GM21619 (cell line): ENCODE data around the gene MXRA8.
"Not testable (repeated sequence)": the region's sequence is repeated elsewhere in the genome, so short reads cannot be mapped to it uniquely, and the experiment has no call there.

ENCODE experiments used
- ATAC-seq: cut with Tn5 transposase; IDR thresholded peaks from one replicate; pipeline ENCODE4 v1.9.1; 2021; ENCODE audit not compliant: unreplicated experiment

MXRA8 gene

DNA sequence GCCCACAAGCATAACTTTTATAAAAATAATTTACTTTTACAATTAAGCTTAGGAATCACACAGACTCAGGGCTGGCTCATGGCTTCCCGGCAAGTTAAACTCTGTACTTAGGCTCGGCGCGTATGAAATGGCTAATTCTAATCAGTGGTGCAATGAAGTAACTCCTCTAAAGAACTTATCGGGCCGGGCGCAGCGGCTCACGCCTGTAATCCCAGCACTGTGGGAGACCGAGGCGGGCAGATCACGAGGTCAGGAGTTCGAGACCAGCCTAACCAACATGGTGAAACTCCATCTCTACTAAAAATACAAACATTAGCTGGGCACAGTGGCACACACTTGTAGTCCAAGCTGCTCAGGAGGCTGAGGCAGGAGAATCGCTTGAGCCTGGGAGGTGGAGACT lies 11.7 kb upstream of the MXRA8 start:
- not testable (repeated sequence) for ATAC-seq

GRCh38 chr1:1367315-1367714 lies 9.0 kb upstream of the MXRA8 start:
- ATAC-seq, result no peak

DNA sequence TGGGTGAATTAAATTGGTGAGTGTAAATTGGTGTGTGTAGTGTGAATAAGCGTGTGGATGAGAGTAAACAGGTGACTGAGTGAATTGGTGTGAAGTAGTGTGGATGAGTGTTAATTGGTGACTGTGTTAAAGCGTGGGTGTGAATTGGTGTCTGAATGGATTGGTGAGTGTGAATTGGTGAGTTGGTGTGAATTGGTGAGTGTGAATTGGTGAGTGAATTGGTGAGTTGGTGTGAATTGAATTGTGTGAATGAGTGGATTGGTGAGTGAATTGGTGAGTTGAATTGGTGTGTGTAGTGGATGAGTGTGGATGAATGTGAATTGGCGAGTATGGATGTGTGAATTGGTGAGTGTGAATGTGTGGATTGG lies 8.3 kb upstream of the MXRA8 start:
- no peak for ATAC-seq

GRCh38 chr1:1365875-1366698 lies 7.7 kb upstream of the MXRA8 start:
- ATAC-seq, result no peak

DNA sequence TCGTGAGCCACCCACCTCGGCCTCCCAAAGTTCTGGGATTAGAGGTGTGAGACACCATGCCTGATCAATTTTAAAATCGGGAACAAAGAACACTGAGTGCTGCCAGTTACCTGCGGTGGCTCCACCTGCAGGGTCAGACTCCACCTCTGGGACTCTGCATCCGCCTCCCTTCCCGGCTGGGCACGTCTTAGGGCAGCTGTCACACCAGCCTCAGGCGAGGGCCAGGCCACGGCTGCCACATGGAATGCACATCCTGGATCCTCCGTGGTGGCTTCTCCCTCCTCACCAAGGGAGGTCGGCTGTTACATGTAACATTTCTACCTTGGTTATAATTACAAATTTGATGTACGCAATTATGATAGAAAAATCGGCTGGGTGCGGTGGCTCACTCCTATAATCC lies 5.9 kb upstream of the MXRA8 start:
- ATAC-seq, result no peak

DNA sequence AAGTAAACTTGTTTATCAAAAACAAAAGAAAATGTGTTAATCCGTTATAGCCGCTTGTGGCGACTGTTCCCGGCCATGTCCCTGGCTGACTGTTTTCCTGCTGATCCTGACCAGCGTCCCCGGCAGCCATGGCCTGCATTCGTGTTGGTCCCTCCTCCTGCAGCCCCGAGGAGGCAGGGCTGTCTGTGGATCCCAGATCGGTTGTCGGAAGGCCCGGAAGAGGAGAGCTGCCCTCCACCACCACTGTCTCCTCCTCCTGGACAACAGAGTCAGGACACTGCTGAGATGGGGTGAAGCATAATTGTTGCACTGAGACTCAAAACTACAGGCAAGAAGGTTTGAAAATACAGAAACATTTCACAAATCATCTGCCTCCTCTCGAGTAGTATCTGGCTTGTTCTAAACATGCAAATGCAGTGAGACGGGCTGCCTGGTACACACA lies 3.6 kb upstream of the MXRA8 start:
- no peak for ATAC-seq

- no peak for ATAC-seq
Observed at GRCh38 chr1:1361233-1361981, 3.1 kb upstream of the MXRA8 start.

DNA sequence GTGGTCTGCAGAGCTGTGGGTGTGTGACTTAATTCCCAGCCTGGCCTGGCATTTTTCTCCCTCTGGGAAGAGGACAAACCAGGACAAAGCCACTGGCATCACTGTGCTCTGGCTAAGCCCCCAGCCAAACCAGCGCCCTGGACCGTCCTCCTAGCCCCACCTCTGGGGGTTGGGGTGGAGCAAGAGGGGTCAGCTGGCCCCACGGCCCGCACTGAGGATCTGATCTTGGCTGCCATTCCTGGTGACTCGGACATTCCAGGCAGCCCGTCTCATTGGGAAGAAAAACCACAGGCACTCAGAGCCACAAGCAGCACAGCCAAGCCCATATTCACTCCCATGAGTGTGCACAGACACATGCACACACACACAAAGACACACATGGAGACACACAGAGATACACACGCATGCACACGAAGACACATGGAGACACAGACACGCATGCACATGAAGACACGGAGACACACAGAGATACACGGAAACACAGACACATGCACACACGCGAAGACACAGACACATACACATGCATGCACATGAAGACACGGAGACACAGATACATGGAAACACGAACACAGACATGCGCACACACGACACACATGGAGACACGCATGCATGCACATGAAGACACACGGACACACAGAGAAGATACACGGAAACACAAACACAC lies 2.3 kb upstream of the MXRA8 start:
- no peak for ATAC-seq

DNA sequence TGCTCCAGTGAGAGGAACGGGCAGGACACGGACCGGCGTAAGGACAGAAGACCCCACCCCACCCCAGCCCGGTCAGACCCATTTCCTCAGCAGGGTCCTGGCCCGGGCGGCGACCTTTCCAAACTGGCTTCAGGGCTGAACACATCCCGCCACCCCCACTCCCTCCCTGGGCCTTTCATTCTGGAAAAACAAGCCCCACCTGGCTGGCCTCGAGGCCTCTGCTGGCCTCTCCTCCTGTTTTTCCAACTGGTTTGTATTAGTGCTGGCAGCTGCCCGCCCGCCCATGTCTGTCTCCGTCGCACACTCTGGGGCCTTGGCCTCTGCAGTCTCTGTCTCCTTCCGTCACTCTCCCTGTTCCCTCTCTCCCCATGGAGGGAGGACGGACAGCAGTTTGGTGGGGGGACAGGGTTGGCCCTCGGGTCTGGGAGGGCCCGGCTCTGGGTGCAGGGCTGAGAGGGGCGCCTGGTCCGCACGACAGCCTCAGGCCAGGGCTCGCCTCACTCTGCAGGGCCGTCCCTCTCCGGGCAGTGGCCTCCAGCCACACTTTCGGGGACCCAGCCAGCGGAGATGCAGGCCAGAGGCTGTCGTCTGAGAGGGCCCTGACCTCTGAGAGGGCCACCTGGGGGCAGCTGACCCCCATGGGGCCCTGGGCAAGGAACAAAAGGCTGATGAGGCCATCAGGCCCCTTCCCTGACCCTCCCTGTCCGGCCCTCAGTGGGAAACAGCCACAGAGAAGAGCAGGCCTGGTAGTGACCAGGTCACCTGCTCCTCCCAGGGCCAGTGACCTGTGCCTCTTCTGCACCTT lies 1.5 kb upstream of the MXRA8 start:
- ATAC-seq, result no peak

- no peak for ATAC-seq
Observed at GRCh38 chr1:1359308-1359663, 931 bp upstream of the MXRA8 start.

DNA sequence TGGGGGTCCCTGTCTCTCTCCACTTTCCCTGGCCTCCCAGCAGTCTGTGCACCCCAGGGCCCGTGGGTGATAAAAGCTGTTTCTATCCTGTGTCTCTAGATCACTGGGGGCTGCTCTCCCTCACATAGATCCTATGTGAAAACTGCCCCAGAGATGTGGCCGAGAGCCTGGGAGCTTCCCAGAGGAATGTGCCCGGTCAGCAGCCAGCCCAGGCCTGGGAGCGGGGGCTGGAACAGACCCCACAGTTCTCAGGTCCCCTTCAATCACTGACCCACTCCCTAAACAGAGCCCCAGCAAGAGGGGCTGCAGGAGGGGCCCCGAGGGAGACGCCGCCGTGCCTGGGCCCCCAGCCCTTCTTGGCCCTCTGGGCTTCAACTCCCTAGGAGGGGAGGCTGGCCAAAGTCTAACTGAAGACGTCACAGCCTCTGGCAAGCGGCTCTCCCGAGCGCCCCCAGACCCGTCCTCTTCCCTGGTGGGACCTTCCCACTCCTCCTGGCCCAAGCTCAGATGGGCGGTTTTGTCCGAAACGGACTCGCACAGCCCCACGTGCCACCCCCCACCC lies 403 bp downstream of the MXRA8 start:
- no peak for ATAC-seq

- no peak for ATAC-seq
Observed at GRCh38 chr1:1356796-1357401, 1.5 kb downstream of the MXRA8 start.

DNA sequence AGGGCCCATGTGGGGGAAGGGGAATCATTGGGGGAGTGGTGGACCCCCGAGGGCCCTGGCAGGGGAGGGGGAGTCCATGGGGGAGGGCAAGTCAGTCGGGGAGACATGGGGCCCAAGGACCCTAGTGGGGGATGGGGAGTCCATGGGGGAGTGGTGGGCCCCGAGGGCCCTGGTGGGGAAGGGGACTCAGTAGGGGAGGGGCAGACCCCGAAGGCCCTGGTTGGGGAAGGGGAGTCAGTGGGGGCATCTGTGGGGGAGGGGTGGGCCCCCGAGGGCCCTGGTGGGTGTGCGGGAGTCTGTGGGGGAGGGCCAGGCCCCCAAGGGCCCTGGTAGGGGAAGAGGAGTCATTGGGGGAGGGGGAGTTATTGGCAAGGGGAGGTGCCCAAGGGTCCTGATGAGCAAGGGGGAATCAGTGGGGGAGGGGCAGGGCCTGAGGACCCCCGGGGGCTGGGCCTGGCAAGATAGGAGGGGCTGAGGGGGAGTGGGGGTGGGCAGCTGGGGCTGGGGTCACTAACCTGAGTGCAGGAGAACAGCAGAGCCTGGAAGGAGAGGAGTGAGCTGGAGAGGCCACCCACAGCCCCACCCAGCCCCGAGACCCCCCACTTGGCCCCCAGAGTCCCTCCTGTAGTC lies 2.1 kb downstream of the MXRA8 start:
- no peak for ATAC-seq

DNA sequence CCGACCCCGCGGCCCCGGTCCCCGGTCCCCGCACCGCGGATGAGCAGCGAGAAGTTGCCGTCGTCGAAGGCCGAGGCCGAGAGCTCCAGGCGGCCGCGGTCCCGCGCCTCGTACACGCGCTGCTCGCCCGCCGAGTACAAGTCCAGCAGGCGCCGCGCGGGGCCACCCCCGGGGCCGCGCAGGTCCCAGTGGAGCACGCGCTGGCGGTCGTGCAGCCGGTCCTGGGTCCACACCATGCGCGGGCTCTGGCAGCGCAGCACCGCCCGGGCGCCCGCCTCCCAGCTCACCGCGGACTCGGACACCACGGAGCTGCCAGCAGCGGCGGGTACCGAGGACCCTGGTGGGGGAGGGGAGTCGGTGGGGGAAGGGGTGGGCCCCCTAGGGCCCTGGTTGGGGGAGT lies 2.9 kb downstream of the MXRA8 start:
- no peak for ATAC-seq

DNA sequence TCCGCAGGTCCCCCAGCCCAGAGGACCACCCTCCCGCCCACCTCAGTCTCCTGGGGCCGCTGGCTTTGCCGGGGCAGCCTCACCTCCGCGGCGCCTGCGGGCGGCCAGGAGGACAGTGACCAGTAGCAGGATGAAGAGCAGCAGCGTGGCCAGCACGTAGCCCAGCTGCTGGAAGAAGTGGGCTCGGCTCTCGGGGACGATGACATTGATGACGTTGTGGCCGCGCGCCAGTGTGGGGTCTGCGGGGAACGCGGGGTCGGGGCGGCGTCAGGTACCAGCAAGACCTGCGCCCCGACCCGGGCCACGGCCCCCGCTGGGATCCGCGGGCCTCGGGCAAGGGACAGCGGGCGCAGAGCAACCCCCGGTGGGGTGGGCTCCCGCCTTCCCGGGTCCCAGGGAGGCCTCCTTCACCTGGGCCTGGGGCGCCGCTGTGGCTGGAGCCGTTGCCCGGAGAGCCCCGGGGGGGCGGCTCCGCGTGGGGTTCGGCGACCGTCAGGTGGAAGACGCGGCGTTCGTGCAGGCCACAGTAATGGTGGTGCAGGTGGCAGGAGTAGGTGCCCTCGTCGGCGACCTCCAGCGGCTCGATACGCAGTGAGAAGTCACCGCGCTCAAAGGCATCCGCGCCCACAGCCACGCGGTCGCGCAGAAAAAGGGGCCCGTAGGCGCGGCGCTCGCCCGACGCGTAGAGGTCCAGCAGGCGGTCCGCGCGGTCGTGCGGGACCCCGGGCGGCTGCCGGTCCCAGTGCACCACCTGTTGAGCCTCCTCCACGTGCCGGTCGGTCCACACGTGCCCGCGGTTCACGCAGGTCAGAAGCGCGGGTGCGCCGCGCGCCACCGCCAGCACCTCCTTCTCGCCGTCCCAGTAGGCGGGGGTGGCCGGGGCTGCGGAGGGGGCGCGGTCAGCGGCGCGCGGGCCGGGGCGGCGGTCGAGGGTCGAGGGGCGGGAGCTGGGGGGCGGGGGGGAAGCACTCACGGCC lies 3.8 kb downstream of the MXRA8 start:
- no peak for ATAC-seq

DNA sequence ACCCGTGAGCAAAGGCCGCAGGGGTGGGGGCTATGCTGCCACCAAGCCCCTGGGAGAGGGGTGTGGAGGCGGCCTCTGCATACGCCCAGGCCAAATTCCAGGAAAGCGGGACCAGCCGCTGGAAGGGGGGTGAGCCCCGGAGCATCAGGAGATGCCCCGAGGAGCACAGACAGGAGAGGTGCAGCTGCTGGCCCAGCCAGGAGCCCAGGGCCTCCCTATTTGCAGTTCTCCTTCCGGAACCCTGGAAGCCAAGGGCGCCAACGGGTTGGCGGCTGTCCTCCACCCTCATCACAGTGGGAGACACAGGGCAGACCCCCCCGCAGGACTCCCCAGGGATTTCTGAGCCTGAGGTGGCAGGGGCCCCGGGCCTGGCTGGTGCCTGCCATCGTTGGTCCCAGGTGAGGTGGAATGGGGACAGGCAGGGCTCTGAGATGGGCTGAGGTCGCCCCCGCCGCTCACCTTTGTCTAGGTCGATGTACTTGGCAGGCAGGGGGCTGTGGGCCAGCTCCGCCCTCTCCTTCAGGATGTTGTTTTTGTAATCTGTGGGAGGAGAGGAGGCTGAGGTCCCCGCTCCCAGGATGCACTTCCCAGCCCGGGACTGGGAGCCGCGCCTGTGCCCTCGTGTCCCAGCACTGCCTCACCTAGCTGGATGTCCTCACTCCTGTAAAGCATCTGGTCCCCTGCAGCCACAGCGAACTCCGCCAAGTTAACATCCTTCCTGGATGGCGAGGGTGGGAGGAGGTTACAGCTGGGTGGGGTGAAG lies 4.8 kb downstream of the MXRA8 start:
- ATAC-seq, result no peak

- no peak for ATAC-seq
Observed at GRCh38 chr1:1352786-1353388, 5.5 kb downstream of the MXRA8 start.
